ENCODE measurements around the gene SLC48A1.

SLC48A1 gene

DNA sequence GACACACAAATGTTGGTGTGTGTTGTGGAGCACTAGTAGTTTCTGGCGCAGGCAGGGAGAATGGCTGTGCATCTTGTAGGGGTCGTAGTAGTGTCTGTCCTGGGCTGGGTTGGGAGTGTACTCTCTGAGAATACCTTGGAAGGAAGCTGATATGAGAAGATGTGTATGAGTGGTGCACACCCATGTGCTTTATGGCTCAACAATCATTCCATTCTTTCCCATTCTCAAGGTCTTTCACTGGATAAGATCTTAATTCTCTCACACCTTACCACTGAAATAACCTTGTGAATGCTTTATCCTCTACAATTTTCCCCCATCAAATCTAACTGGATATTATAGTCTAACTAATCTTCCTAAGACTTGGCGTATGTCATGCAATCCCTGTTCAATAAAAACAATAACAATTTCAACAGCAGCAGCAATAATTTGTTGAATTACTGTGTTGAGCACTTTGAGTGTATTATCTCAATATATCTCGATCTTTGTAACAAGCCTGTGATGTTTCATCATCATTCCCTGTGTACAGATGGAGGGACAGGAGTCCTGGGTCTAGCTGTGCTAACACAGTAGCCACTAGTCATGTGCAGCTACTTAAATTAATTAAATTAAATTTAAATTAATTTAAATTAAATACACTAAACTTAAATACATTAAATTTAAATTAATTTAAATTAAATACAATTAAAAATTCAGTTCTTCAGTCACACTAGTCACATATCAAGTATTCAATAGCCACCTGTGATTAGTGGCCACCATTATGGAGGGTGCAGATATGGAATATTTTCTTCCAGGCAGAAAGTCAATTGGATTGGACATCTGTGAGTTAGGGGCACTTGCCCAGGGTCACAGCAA is 3.6 kb upstream of the SLC48A1 start:
- no peak for DNase-seq (ENCODE audit: low read depth)
- TF ChIP-seq, protein P1, sequence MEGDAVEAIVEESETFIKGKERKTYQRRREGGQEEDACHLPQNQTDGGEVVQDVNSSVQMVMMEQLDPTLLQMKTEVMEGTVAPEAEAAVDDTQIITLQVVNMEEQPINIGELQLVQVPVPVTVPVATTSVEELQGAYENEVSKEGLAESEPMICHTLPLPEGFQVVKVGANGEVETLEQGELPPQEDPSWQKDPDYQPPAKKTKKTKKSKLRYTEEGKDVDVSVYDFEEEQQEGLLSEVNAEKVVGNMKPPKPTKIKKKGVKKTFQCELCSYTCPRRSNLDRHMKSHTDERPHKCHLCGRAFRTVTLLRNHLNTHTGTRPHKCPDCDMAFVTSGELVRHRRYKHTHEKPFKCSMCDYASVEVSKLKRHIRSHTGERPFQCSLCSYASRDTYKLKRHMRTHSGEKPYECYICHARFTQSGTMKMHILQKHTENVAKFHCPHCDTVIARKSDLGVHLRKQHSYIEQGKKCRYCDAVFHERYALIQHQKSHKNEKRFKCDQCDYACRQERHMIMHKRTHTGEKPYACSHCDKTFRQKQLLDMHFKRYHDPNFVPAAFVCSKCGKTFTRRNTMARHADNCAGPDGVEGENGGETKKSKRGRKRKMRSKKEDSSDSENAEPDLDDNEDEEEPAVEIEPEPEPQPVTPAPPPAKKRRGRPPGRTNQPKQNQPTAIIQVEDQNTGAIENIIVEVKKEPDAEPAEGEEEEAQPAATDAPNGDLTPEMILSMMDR (IDR thresholded peaks at IDR 0.05; ENCODE audit: low read depth, low read length, missing control alignments), result no peak
- no peak overlapping the region for H3K4me3 ChIP-seq (ENCODE audit: low read depth, low read length)
- in situ Hi-C loops (cut with HindIII; ENCODE audit: low sequenced_read_pairs), result loop anchor here (10.0 kb wide), 1 partner anchor 55 kb away; no protein-coding TSS in a partner anchor

DNA sequence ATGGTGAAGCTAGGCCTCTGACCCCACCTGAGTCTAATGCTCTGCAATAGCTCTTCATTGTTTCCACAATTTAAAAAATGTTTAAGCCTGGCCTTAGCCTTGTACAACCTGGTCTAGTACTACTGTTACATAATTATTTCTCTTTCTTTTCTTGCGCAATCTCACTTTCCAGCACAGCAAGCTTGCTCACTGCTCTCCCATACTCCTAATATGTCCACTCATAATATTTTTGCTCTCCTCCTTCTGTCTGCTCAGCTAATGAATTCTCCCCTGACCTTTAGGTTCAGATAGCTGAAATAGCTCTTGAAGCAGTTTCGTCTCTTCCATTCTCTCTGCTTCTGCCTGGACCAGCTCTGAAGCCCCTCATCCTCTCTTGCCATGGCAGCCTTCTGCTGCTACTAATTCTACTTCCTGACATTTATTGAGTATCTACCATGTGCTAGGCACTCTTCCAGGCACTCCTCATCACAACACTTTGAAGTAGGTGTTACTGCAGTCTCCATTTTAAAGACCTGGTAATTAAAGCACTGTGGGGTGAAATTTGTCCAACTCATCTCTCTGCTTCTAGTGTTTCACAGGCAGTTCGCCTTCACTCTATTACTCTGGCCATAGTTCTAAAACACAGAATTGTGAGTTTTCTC is 2.8 kb upstream of the SLC48A1 start:
- no peak for DNase-seq (ENCODE audit: low read depth)
- TF ChIP-seq, protein P1 (IDR thresholded peaks at IDR 0.05; ENCODE audit: low read depth, low read length, missing control alignments), result no peak
- in situ Hi-C loops (cut with HindIII; ENCODE audit: low sequenced_read_pairs), result loop anchor here (10.0 kb wide), 1 partner anchor 55 kb away; no protein-coding TSS in a partner anchor
- no peak overlapping the region for H3K4me3 ChIP-seq (ENCODE audit: low read depth, low read length)

DNA sequence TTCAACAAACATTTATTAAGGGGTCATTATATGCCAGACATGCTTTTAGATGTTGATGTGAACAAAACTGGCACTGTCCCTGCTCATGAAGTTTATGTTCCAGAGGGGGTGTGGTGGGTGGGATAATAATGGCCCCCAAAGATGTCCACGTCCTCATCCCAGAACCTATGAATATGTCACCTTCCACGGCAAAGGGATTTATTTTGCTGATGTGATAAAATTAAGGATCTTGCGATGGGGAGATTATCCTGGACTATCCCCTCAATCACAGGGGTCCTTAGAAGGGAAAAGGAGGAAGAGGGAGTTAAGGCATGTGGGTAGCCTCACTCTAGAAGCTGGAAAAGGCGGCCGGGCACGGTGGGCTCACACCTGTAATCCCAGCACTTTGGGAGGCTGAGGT is 1.7 kb upstream of the SLC48A1 start:
- TF ChIP-seq, protein P1 (IDR thresholded peaks at IDR 0.05; ENCODE audit: low read depth, low read length, missing control alignments), result no peak
- H3K4me3 ChIP-seq (ENCODE audit: low read depth, low read length), result no peak overlapping the region
- DNase-seq (ENCODE audit: low read depth), result no peak
- in situ Hi-C loops (cut with HindIII; ENCODE audit: low sequenced_read_pairs), result loop anchor here (10.0 kb wide), 1 partner anchor 57 kb away; no protein-coding TSS in a partner anchor

DNA sequence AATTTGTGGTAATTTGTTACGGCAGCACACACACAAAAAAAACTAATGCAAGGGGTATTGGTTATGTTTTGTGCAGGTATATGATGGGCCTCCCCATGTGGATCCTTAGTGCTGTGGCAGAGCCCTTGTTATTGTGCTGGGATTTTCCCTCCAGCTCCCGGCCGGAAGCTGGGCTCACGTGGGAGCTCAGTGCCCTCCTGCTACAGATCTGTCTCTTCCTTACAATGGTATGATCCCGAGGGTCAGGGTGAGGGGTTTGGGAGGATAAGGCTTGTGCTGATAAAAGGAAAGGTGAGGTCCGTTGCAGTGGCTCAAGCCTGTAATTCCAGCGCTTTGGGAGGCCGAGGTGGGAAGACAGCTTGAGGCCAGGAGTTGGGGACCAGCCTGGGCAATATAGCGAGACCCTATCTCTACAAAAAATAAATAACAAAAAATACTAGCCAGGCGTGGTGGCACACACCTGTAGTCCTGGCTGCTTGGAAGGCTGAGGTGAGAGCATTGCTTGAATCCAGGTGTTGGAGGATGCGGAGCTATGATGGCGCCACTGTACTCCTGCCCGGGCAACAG is 861 bp upstream of the SLC48A1 start:
- DNase-seq (ENCODE audit: low read depth), result no peak
- in situ Hi-C loops (cut with HindIII; ENCODE audit: low sequenced_read_pairs), result loop anchor here (10.0 kb wide), 1 partner anchor 57 kb away; no protein-coding TSS in a partner anchor
- H3K4me3 ChIP-seq (ENCODE audit: low read depth, low read length), result no peak overlapping the region
- TF ChIP-seq, protein P1 (IDR thresholded peaks at IDR 0.05; ENCODE audit: low read depth, low read length, missing control alignments), result no peak

DNA sequence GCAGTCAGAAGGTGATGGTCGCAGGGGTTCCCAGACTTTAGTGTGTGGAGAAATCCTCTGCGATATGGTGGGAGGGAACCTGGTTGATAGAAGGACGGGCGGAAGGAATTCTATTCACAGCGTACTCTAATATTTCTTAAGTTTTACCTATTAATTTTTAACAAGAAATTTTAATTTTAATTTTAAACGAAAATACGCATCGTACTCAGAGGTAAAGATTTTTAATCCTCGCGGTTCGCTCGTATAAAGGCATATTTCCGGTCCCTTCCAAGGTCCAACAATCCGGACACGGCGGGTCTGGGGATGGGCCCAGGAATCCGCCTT is 338 bp upstream of the SLC48A1 start:
- no peak for DNase-seq (ENCODE audit: low read depth)
- in situ Hi-C loops (cut with HindIII; ENCODE audit: low sequenced_read_pairs), result loop anchor here (10.0 kb wide), 1 partner anchor 58 kb away; no protein-coding TSS in a partner anchor
- peak overlapping the region; percentile 46 for H3K4me3 ChIP-seq (ENCODE audit: low read depth, low read length)
- TF ChIP-seq, protein P1 (IDR thresholded peaks at IDR 0.05; ENCODE audit: low read depth, low read length, missing control alignments), result no peak

DNA sequence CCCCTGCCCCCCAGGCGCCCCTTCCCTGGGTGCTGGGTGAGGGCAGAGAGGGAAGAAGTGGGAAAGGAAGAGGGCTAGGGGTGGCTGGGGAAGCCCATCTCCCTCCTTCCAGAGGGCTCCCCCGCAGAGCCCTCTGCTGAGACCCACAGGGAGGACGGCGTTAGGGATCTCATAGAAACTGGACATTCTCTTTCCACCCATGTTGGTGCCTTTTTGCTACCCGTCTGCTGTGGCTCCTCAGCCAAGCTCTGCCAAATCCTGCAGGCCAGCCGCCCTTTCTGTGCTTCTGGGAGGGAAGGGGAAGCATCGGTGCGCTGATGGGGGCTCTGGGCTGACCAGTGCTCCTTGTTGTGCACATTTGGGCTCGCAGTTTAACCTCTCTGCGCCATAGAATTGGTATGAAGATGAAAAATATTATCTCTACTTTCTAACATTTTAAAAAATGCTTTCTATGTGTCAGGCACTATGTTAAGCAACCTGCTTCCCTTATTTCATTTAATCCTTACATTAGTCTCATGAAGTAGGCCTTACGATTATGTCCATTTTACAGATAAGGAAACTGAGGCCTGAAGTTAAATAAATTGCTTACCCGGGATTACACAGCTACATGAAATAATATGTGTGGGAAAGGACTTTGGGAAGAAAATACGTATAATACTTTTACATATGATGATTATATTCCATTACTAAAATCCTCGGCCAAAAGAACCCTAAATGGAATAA is 981 bp downstream of the SLC48A1 start:
- TF ChIP-seq, protein P1 (IDR thresholded peaks at IDR 0.05; ENCODE audit: low read depth, low read length, missing control alignments), result no peak
- H3K4me3 ChIP-seq (ENCODE audit: low read depth, low read length), result peak overlapping the region; percentile 46
- in situ Hi-C loops (cut with HindIII; ENCODE audit: low sequenced_read_pairs), result loop anchor here (10.0 kb wide), 1 partner anchor 59 kb away; no protein-coding TSS in a partner anchor
- DNase-seq (ENCODE audit: low read depth), result no peak
